DOHH2 (cell line): ENCODE results near the gene FHIP1A.

Source experiments
- EZH2phosphoT487 ChIP-seq: fragments of 200-600 bp; sonication (generic); IDR thresholded peaks from 2 replicates; pipeline ENCODE4 v1.6.1; 2017; ENCODE audit warnings: borderline replicate concordance, mild to moderate bottlenecking, antibody characterized with exemption, low read length, moderate library complexity, mixed read lengths
- TF ChIP-seq, protein P1 (sequence below): fragments of 200-600 bp; sonication (generic); IDR thresholded peaks from one replicate; pipeline ENCODE4 v1.5.1; 2014; ENCODE audit warnings: antibody characterized with exemption, mild to moderate bottlenecking, low read depth, low read length; ENCODE audit not compliant: poor library complexity, severe bottlenecking

DNA sequence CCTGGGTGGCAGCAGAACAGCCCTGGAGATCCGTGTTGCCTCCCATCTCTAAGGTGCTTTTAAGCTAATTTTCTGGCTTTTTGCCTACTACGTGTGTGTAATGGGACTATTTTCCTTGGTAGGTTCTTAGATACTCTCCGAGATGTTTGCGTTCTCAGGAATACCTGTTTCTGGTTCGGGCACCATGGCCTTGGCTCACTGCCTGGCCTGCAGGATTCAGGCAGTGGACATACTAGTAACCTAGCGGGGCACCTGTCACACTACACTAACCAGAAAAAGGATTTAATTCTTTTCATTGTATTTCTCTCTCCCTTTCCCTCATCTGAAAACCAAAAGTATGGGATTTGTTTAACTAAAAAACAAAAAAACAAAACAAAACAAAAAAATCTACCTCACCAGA is 29.2 kb downstream of the FHIP1A start:
- TF ChIP-seq, protein P1, sequence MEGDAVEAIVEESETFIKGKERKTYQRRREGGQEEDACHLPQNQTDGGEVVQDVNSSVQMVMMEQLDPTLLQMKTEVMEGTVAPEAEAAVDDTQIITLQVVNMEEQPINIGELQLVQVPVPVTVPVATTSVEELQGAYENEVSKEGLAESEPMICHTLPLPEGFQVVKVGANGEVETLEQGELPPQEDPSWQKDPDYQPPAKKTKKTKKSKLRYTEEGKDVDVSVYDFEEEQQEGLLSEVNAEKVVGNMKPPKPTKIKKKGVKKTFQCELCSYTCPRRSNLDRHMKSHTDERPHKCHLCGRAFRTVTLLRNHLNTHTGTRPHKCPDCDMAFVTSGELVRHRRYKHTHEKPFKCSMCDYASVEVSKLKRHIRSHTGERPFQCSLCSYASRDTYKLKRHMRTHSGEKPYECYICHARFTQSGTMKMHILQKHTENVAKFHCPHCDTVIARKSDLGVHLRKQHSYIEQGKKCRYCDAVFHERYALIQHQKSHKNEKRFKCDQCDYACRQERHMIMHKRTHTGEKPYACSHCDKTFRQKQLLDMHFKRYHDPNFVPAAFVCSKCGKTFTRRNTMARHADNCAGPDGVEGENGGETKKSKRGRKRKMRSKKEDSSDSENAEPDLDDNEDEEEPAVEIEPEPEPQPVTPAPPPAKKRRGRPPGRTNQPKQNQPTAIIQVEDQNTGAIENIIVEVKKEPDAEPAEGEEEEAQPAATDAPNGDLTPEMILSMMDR: no peak
- no peak for TF ChIP-seq EZH2phosphoT487
